Stimulated activated CD8-positive, alpha-beta memory T cell treated with anti-CD3 and anti-CD28 coated beads, Interleukin-15, amount 100 ng/mL, for 4 hours (primary cell): ENCODE measurements around the gene SLC25A38.

ENCODE experiments used
- DNase-seq, 2 donors: peaks; one replicate each; pipeline ENCODE4 v3.0.0-alpha.2; 2020; ENCODE audit warnings: low read depth in 2 of 2

SLC25A38 gene

GRCh38 chr3:39376959-39377634, 6.1 kb upstream of the SLC25A38 start:
- DNase-seq, result no peak

- DNase-seq, result peak in 1 of 2 donors; percentile 42
Measured at GRCh38 chr3:39378088-39378487, 5.1 kb upstream of the SLC25A38 start.

GRCh38 chr3:39378957-39379777, 4.0 kb upstream of the SLC25A38 start:
- no peak for DNase-seq

- DNase-seq, result no peak
Measured at GRCh38 chr3:39379778-39380155, 3.4 kb upstream of the SLC25A38 start.

GRCh38 chr3:39381432-39381831, 1.7 kb upstream of the SLC25A38 start:
- DNase-seq, result no peak

- peak; percentile 86 to 91 for DNase-seq
Measured at GRCh38 chr3:39383881-39384664, 903 bp downstream of the SLC25A38 start.

- DNase-seq, result no peak
Measured at GRCh38 chr3:39384665-39385000, 1.5 kb downstream of the SLC25A38 start.

- no peak for DNase-seq
Measured at GRCh38 chr3:39385456-39386090, 2.4 kb downstream of the SLC25A38 start.

- DNase-seq, result no peak
Measured at GRCh38 chr3:39386318-39386717, 3.1 kb downstream of the SLC25A38 start.

GRCh38 chr3:39387411-39387975, 4.3 kb downstream of the SLC25A38 start:
- DNase-seq, result no peak

GRCh38 chr3:39388153-39388552, 5.0 kb downstream of the SLC25A38 start:
- no peak for DNase-seq

- DNase-seq, result no peak
Measured at GRCh38 chr3:39388741-39389248, 5.6 kb downstream of the SLC25A38 start.

- DNase-seq, result no peak
Measured at GRCh38 chr3:39390181-39390580, 7.0 kb downstream of the SLC25A38 start.

- no peak for DNase-seq
Measured at GRCh38 chr3:39396690-39397089, 13.5 kb downstream of the SLC25A38 start.

- no peak for DNase-seq
Measured at GRCh38 chr3:39398700-39399099, 15.5 kb downstream of the SLC25A38 start.

GRCh38 chr3:39401983-39402382, 18.8 kb downstream of the SLC25A38 start:
- DNase-seq, result no peak

- no peak for DNase-seq
Measured at GRCh38 chr3:39404943-39405686, 21.9 kb downstream of the SLC25A38 start.

GRCh38 chr3:39405687-39406367, 22.7 kb downstream of the SLC25A38 start:
- DNase-seq, result no peak

GRCh38 chr3:39406368-39407258, 23.4 kb downstream of the SLC25A38 start, which contains the start of gene RPSA:
RPSA (plus strand) TSS chr3:39406720; CDS start chr3:39407654, 934 bp downstream.
- DNase-seq, result peak; percentile 92 to 93
